Nephron progenitor cell (in vitro differentiated cells): Measurements from ENCODE around the gene PLA2G4A.

Experiments used
- DNase-seq: peaks from one replicate; pipeline ENCODE4 v3.0.0; 2021
- H3K27ac Mint-ChIP-seq: 2 replicates; pipeline ENCODE4 v1.8.0; 2021; ENCODE audit warnings: mild to moderate bottlenecking, moderate library complexity, mixed read lengths
- H3K27me3 Mint-ChIP-seq: 2 replicates; pipeline ENCODE4 v1.8.0; 2021; ENCODE audit warnings: mild to moderate bottlenecking, low read depth, mixed read lengths; ENCODE audit not compliant: poor library complexity
- H3K36me3 Mint-ChIP-seq: 2 replicates; pipeline ENCODE4 v1.8.0; 2021; ENCODE audit warnings: low read depth, mixed read lengths
- H3K4me1 Mint-ChIP-seq: 2 replicates; pipeline ENCODE4 v1.8.0; 2021; ENCODE audit warnings: mixed read lengths
- H3K4me3 Mint-ChIP-seq: 2 replicates; pipeline ENCODE4 v1.8.0; 2021; ENCODE audit warnings: mild to moderate bottlenecking, moderate library complexity, mixed read lengths
- H3K9me3 Mint-ChIP-seq: 2 replicates; pipeline ENCODE4 v1.8.0; 2021; ENCODE audit warnings: mild to moderate bottlenecking, moderate library complexity, mixed read lengths
- CTCF ChIP-seq: fragments of 200-600 bp; sonication (generic); IDR thresholded peaks from 2 replicates; pipeline ENCODE4 v1.5.0; 2021; ENCODE audit warnings: antibody characterized with exemption

PLA2G4A gene

GRCh38 chr1:186937016-186937670 is 108.4 kb downstream of the PLA2G4A start:
- DNase-seq: no peak
- Mint-ChIP-seq H3K9me3 (no peaks in the 10 kb centered on the region), H3K4me1 (no peaks in the 10 kb centered on the region), H3K27ac (no peak overlapping the region), H3K27me3 (no peaks in the 10 kb centered on the region), H3K36me3 (no peaks in the 10 kb centered on the region), H3K4me3 (no peak overlapping the region)
- TF ChIP-seq CTCF: no peak

GRCh38 chr1:186943891-186944686 is 115.3 kb downstream of the PLA2G4A start:
- Mint-ChIP-seq H3K4me1 (no peaks in the 10 kb centered on the region), H3K27ac (no peak overlapping the region), H3K4me3 (no peak overlapping the region), H3K36me3 (no peaks in the 10 kb centered on the region), H3K27me3 (peaks cover 2% of the 10 kb centered on the region), H3K9me3 (no peaks in the 10 kb centered on the region)
- no peak for DNase-seq
- no peak for TF ChIP-seq CTCF

GRCh38 chr1:186945146-186945545 is 116.4 kb downstream of the PLA2G4A start:
- no peak overlapping the region for H3K4me3 Mint-ChIP-seq
- DNase-seq: no peak
- TF ChIP-seq CTCF: no peak
- no peaks in the 10 kb centered on the region for H3K36me3 Mint-ChIP-seq
- peaks cover 3% of the 10 kb centered on the region for H3K27me3 Mint-ChIP-seq
- no peaks in the 10 kb centered on the region for H3K4me1 Mint-ChIP-seq
- no peaks in the 10 kb centered on the region for H3K9me3 Mint-ChIP-seq
- no peak overlapping the region for H3K27ac Mint-ChIP-seq

- Mint-ChIP-seq H3K27ac (no peak overlapping the region), H3K4me3 (no peak overlapping the region), H3K4me1 (no peaks in the 10 kb centered on the region), H3K27me3 (peaks cover 3% of the 10 kb centered on the region), H3K9me3 (no peaks in the 10 kb centered on the region), H3K36me3 (no peaks in the 10 kb centered on the region)
- TF ChIP-seq CTCF: no peak
- DNase-seq: no peak
These were observed 119.8 kb downstream of the PLA2G4A start for GRCh38 chr1:186948535-186948934.

GRCh38 chr1:186949173-186949572 is 120.4 kb downstream of the PLA2G4A start:
- Mint-ChIP-seq H3K27ac (no peak overlapping the region), H3K27me3 (peaks cover 3% of the 10 kb centered on the region)
- TF ChIP-seq CTCF: no peak

More at GRCh38 chr1:186949173-186949572, 120.4 kb downstream of the PLA2G4A start:
- H3K9me3 Mint-ChIP-seq: no peaks in the 10 kb centered on the region
- no peaks in the 10 kb centered on the region for H3K4me1 Mint-ChIP-seq
- no peak for DNase-seq
- H3K36me3 Mint-ChIP-seq: no peaks in the 10 kb centered on the region
- H3K4me3 Mint-ChIP-seq: no peak overlapping the region
